HG02885 (cell line): ENCODE data around the gene LRRC26.

Source experiments
- ATAC-seq: cut with Tn5 transposase; IDR thresholded peaks from one replicate; pipeline ENCODE4 v1.9.1; 2021; ENCODE audit warnings: mild to moderate bottlenecking; ENCODE audit not compliant: unreplicated experiment, poor library complexity

LRRC26 gene

GRCh38 chr9:137199411-137200121 is 29.7 kb upstream of the LRRC26 start:
- no peak for ATAC-seq

DNA sequence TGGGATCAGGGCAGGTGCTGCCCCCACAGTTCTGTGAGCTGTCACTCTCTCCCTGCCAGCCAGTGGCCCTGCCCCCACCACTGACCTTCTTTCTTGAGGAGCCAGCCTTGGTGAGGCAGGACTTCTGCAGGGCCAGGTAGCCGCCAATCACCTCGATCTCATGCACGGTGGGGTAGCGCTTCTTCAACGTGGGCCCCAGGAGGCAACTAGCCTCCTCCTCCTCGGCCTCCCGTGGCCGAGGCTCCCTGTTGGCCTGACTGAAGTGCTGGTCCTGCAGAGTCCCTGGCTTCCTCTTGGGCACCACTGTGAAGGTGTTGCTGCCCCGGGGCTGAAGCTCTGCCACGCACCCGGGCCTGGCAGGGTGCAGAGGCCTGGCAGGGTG is 29.0 kb upstream of the LRRC26 start:
- no peak for ATAC-seq

DNA sequence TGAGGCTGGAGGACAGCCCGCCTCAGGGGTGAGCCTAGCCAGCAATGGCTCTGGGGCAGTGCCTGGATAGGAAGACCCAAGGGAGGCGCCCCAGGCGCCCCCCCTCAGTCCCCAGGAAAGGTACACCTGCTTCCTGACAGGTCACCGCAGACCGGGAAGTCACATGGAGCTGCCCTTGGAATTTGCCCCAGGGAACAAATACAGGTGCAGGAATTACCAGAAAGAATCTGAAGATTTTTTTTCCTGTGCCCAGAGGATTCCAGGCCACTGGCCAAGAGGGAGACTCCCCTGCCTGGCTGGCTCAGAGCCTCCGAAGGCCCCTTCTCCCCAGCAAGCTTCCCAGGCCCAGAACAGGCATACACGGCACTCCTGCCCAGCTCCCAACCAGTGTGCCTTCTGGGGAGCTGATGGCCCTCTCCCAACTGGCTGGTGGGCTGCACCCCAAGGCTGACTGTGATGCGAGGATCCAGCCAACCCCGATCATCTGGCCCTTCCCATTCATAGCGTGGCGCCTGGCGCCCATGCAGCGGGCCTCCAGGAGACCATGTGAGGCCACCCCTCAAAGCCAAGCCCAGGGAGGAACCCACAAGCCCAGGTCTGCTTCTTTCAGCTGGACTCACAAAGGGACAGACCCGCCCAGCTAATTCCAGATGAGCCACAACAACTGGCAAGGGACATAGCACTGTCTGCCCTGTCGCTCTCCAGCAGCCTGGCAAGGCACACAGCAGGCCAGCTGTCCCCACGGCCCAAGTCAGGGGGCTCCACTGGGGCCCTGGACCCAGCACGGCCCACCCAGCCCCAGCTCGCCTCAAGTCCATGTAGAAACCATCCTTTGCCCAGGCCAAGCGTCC is 28.4 kb upstream of the LRRC26 start:
- ATAC-seq: no peak

DNA sequence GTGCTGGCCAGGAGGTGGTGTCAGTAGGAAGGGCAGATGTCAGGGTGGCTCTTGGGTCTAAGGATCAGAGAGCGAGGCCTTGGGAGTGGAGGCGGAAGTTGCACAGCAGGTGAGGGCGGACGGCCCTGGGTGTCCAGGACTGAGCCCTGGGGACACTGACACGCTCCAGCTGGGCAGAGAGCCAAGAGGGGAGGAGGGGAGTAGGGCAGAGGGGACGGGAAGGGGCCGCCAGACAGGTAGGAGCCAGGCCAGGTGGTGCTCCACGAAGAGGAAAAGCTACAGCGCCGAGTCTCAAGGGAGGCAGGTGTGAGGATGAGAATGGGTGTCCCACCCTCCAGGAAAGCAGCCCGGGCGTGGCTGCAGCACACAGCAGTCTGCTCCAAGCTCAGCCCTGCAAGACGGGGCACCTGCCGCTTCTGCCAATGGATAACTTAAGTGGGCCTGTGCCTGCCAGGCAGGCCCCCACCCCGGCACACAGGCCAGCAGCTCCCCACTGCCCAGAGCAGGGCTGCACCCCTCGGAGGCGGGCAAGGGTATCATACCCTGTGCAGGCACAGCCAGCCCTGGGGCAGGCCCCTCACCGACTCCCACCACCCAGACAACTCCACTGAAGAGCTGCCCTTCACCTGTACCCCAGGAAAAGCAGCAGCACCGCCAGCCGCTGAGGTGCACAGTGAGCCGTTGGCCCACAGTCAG is 25.8 kb upstream of the LRRC26 start:
- no peak for ATAC-seq

GRCh38 chr9:137194909-137195308 is 25.1 kb upstream of the LRRC26 start:
- ATAC-seq: no peak

DNA sequence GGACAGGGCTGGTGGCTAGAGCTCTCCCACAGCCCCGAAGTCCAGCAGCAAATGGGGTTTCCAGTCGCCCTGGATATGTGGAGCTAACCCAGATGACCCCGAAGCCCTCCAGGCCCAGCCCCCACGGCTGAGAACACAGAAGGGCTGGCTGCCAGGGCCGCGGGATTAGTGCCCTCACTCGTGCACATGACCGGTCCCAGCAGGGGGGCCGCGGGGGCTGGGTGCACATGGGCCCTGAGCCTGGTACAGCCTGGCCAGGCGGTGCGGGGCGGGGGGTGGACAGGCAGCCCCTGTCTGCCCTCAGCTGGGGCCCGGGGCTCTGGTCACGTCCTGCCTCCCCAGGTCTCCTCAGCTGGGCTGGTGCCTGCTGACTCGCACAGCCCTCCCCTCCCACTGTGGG is 24.5 kb upstream of the LRRC26 start:
- ATAC-seq: no peak

DNA sequence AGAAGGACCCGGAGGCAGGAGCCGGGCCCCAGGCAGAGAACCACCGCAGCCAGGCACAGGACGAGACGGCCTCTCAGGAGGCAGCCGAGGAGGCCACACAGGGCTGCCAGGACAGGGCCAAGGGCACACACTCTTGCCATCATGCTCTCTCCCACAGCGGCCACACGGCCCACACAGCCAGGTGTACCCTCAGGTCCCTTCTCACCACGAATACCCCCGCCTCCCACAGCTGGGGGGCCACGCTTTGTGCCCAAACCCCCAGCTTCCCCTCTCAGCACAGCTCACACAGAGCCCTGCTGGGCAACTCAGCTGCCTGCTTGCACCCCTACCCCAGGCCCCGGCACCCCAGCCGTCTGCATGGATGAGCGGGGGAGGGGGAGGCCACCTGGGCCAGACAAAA is 23.9 kb upstream of the LRRC26 start:
- no peak for ATAC-seq

DNA sequence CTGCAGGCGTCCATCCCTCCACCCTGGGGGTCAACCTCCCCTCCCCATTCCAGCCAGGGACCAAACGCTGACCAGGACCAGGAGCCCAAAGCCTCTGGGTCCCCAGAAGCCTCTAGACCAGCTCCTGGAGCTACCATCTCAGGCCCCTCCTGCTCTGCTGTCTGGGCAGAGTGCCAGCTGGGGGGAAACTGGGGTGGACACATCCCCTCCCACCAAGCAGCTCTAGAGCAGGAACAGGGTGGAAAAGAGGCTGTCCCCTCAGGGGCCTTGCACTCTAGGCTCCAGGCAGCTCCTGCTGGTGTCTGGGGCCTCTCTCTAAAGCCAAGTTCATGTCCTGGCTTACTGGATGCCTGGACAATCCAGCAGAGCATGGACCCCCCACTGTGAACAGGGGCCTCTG is 23.0 kb upstream of the LRRC26 start:
- ATAC-seq: no peak

GRCh38 chr9:137192448-137192780 is 22.6 kb upstream of the LRRC26 start:
- no peak for ATAC-seq

GRCh38 chr9:137191691-137192447 is 22.0 kb upstream of the LRRC26 start:
- no peak for ATAC-seq

DNA sequence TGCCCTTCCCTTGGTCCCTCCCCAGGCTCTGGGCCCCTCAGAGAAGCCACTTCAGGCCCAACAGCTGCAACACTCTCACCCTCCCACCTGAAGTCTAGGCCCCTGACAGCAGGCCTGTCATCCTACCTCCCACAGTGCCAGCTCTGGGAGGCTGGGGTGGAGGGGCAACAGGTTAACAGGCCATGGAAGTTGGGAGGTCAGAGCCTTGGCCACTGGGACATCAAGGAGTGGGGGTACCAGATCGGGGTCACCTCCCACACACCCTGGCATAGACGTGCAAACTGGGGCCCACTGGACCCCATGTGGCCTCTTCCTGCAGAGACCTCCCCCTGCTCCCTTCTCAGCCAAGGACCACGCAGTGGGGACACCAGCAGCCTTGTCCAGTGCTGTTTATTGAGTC is 21.4 kb upstream of the LRRC26 start:
- ATAC-seq: no peak

GRCh38 chr9:137190315-137190856 is 20.5 kb upstream of the LRRC26 start:
- ATAC-seq: no peak

DNA sequence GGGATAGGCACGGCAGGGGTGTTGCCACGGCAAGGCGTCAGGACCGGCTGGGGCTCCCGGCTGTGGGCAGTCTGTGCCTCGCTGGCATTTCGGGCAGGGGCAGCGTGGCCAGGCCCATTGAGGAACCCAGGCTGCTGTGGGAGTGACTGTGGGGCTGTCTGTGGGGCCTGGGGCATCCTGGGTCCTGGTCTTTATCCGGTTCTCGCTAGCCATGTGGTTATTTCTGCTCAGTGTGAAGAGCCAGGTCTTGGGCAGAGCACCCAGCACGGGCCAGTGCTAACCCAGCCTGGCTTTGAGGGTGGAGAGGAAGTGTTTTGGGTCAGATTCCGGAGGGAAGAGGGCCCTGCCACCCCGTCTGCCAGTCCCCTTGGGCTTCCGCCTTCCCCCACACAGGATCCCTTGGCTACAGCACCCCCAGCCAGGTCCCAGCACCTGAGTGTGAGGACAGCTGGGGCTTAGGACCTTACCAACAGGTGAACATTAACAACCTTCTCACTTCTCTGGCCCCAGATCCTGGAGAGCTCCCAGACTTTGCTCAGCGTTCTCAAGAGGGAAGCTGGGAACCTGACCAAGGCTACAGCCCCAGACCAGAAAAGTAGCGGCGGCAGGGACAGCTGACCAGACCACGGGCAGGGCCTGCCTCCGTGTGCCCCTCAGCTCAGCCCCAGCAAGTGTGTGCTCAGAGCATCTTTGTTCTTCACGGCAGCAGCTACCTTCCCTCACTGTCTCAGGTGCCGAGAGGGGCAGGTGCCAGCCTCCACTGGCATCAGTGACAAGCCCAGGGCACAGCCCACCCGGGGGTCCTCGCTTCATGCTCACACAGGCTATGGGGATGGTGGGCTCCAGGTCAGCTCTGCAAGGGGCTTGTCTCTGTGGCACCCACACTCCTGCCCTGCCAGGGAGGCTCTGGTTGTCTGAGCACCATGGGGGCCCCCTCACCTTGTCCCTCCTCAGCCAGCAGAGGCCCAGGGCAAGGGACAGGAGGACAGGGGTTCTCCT is 19.7 kb upstream of the LRRC26 start:
- ATAC-seq: no peak

DNA sequence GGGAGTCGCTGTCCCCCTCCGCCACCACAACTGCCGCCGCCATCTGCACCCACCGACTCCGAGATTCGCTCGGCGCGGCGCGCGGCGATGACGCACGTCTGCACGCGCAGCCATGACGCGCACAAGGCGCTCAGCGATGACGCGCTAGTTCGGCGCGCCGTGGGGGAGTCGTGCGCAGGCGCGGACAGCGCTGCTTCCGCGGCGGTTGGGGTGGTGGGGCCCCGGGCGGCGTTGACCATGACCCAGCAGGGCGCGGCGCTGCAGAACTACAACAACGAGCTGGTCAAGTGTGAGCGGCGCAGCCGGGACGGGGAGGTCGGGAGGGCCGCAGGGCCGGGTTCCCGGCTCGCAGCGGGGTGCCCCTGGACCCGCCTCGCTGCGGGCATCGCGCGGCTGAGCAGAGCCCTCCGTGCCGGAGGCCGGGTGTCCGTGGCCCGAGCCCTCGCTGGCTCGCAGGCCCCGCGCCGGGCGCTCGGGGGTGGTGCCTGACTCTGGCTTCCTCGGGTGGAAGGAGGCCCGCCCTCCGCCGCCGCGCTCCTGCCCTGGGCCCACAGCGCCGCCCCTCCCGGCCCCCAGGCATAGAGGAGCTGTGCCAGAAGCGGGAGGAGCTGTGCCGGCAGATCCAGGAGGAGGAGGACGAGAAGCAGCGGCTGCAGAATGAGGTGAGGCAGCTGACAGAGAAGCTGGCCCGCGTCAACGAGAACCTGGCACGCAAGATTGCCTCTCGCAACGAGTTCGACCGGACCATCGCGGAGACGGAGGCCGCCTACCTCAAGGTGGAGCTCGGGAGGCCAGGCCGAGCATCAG is 18.8 kb upstream of the LRRC26 start, which contains the start of the genes ANAPC2 and SSNA1:
ANAPC2 (minus strand) TSS at position 71 of the 807 bp plus-strand sequence; CDS start at position 43, 28 bp downstream.
SSNA1 (plus strand) TSS at position 187 of the 807 bp plus-strand sequence; CDS start at position 238, 51 bp downstream.
- peak; percentile 85 for ATAC-seq

GRCh38 chr9:137188086-137188489 is 18.2 kb upstream of the LRRC26 start:
- no peak for ATAC-seq

DNA sequence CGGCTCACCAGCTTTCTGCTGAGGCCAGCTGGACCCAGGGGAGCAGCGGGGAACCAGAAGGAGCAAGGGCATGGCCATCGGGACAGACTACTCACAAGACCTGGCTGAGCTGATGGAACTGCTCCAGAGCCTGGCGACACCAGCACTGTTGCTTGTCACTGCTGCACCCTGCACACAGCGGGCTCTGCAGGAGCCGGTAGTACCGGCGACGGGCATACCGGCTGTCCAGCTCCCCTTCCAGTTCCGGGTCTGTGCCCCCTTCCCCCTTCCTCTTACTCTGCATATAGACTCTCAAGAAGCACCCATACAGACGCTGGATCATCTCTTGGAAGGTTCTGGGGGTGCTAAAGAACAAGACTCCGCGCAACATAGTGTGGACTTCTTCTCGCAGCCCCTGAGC is 17.5 kb upstream of the LRRC26 start:
- ATAC-seq: no peak

- ATAC-seq: no peak
Measured at GRCh38 chr9:137186385-137186784, 16.5 kb upstream of the LRRC26 start.

DNA sequence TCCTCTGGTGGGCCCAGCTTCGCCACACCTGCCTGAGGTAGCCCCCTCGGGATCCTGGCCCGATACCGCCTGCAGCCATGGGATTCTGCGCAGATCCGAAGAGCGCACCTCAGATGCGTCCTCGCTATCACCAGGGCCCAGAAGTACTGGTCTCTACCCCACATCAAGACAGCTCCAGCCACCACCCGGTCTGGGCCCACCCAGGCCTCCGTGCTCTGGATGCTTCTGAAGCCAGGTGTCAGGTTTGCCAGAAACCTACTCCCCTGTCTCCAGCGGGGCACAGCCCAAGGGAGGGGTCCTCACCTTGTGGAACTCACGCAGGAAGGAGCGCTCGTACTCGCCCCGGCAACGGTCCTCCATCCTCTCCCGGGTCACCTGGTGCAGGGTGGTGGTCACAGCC is 16.1 kb upstream of the LRRC26 start:
- ATAC-seq: no peak
